Embryonic facial prominence (tissue), 1 donor: ENCODE results near the gene UNK.
"Not testable (repeated sequence)": the region's sequence is repeated elsewhere in the genome, so short reads cannot be mapped to it uniquely, and the experiment has no call there.

Source experiments
- DNase-seq: peaks from one replicate; pipeline ENCODE4 v3.0.0-alpha.2; 2016; ENCODE audit errors: extremely low spot score

UNK gene

GRCh38 chr17:75799402-75799801 is 14.8 kb downstream of the UNK start:
- no peak for DNase-seq

DNA sequence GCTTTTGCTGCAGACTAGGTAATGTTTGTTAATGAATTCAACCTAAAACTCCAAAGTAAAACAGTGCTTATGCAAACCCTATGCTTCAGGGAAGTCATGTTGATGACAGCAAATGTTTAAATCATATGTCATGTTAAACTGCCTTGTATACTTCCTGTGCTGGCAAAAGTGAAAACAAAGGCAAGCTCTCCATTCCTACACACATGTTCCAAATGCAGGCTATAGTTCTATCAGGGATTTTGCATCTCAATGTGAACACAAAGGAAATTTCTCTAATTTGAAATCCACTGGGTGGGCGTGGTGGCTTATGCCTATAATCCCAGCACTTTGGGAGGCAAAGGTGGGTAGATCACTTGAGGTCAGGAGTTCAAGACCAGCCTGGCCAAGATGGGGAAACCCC is 19.3 kb downstream of the UNK start:
- DNase-seq: no peak

DNA sequence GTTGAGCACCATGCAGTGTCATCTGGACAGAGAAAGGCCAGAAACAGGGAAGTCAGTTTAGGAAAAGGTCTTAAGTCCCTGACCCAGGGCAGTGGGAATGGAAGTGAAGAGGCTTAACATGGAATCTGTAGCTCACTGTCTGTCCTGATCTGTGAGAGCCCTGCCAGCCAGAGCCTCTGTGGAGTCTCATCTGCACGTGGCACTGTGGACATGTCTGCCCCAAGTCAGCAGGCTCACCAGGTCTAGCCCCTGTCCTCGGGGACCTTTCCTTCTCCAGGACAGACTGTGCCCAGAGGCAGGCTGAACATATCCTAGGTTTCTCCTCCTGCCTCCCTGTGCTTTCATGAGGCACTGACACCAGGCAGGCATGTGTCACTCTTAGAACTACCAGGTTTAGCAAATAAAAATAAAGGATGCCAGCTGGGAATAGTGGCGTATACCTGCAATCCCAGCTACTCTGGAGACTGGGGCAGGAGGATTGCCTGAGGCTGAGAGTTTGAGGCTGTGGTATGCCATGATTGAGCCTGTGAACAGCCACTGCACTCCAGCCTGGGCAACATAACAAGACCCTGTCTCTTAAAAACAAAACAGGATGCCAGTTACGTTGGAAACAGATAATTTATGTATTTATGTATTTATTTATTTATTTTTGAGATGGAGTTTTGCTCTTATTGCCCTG is 22.4 kb downstream of the UNK start:
- no peak for DNase-seq

DNA sequence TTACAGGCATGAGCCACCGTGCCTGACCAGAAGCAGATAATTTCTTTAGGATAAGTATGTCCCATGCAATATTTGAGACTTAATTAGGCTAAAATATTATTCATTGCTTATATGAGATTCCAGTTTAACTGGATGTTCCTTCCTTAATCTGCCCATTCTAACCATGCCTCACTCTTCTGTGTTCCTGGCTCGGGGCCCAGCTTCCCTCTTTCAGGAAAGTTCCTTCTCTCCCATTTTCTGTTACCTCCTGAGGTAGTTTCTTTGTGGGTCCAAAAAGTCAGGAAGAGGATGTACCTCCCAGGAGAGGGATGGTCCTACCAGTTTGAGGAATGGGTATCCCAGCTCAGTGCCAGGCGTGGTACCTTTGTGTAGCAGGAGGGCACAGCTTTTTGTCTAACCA is 23.3 kb downstream of the UNK start:
- DNase-seq: no peak

GRCh38 chr17:75808549-75808904 is 23.9 kb downstream of the UNK start:
- no peak for DNase-seq

DNA sequence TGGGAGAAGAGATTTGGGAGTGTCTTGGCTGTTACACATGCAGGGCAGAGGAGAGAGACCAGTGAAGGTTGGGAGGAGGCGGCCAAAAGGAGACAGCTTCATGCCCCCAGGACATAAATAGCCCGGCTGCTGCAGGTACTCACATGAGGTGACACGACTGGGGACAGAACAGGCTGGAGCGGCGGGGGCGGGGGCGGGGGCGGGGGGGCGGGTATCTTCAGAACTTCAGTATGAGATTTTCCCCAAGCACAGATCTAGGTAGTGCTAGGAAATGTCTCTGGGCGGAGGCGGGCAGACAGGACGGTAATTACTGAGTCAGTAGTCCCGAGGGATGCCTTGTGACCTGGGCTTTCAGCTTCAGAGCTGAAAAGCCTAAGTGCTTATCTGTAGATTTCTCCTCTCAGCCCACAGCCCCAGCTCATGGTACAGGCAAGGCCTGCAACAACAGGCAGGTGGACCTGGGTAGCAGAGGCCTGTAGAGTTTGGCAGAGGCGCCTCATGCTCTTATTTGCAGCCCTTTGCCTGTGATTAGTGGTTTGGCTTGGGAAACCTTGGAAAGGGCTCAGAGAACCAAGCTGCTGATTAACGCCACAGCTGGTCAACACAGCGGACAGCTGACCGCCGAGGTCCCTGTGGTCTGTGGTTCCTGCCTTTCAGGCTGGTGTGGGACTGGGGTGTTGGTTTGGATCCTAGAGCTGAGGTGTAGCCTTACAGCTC is 24.5 kb downstream of the UNK start:
- DNase-seq: no peak

- DNase-seq: no peak
Measured at GRCh38 chr17:75809631-75810111, 25.1 kb downstream of the UNK start.

DNA sequence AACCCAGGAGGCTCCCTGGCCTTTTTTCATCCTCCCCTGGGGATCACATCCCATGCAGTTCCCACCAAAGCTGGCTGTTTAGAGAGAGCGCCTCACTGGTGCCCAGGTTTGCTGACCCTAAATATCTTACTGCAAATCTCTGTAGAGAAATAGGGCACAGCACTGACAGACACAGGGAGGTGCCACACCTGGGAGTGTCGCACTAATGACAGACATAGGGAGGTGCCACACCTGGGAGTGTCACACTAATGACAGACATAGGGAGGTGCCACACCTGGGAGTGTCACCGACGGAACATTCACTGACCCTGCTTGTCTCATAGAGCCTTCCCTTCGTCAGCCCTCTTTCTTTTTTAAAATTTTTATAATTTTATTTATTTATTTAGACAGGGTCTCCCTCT is 25.6 kb downstream of the UNK start:
- DNase-seq: no peak

- not testable (repeated sequence) for DNase-seq
Measured at GRCh38 chr17:75810756-75811155, 26.1 kb downstream of the UNK start.

GRCh38 chr17:75811174-75811573 is 26.6 kb downstream of the UNK start:
- no peak for DNase-seq

- DNase-seq: no peak
Measured at GRCh38 chr17:75812096-75813013, 27.7 kb downstream of the UNK start.

- DNase-seq: no peak
Measured at GRCh38 chr17:75813081-75814020, 28.7 kb downstream of the UNK start.

GRCh38 chr17:75814021-75814395 is 29.4 kb downstream of the UNK start:
- DNase-seq: no peak

DNA sequence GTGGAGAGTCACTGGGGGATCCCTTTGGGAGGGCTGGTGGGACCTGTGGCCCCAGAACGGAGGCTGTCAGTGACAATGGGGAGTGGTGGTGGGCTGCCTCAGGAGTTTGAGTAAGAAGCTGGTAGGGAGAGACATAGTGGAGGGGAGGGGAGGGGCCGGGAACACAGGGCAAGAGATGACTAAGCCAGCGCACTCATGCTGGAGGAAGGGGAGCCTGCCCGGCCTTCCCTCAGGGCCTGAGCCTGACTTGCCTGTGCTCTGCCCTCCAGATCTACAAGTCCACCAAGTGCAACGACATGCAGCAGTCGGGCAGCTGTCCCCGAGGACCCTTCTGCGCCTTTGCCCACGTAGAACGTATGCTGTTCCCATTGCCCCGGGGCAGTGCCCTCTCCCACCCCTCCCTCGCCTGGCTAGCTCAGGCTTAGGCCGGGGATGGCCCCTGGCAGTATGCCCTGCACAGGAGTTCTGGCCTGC is 30.3 kb downstream of the UNK start:
- DNase-seq: no peak

DNA sequence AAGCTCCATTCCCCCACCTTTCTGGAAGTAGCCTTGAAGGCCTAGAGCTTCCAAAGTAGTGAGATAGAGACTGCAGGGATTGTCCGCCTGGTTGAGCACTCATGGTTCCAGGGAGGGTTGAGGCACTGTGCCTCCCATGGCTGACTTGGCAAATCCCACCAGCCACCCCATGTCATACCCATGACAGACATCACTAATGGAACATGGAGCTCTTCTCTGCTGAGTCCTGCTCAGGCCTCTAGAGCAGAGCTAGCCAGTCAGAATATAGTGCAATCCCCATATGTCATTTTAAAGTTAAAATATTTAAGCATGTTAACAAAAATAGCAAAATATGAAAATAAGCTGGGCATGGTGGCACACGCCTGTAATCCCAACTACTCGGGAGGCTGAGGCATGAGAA is 30.8 kb downstream of the UNK start:
- DNase-seq: no peak

DNA sequence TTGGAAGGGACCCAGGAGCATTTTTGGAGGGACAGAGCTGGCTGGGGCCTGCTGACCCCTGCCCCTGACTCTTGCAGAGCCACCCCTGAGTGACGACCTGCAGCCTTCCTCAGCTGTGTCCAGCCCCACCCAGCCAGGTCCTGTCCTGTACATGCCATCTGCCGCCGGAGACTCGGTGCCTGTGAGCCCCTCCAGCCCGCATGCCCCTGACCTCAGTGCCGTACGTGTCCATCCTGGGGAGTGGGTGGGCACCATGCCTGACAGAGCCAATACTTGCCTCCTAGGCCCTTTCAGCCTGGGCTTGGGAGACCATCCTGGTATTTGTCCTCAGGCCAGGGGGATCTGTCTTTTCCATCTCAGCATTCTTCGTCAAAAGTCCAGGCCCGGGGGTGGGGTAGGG is 32.1 kb downstream of the UNK start:
- DNase-seq: no peak

GRCh38 chr17:75817571-75817970 is 33.0 kb downstream of the UNK start:
- DNase-seq: no peak

DNA sequence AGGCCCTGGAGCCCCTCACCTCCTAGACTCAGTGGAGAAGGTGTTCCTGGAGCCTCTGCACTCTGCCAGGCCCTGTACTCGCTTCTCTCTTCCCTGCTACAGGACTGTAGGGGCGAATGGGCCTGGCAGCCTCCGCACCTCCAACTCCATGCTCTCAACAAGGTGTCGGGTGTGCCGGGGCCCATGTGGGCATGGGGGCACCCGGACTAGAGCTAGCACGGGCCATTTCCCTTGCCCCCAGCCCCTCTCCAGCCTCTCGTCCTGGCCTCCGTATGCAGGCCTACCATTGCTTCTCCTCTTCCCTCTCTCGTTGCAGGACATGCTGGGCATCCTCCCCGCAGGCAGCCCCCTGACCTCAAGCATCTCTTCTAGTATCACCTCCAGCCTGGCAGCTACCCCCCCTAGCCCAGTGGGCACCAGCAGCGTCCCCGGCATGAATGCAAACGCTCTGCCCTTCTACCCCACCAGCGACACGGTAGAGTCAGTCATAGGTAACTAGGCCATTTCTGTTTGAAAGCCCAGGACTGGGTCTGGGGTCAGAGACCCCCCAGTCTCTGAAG is 33.8 kb downstream of the UNK start:
- no peak for DNase-seq

DNA sequence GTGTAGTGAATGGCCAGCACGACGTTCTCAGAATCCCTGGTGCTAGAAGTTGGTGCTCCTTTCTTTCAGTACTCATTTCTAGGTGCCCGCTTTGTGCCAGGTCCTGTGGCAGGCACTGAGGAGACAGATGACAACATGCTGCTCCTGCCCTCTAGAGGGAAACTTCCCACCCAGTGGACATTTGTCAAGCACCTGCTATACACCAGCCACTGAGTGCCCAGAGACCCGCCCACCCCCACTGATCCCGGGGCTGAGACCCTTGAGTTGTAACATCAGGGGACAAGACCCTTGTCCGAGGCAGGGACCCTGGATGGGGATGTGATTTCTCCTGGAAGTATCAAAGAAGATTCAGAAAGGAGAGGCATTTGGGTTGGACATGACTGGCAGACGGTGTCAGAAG is 34.5 kb downstream of the UNK start:
- no peak for DNase-seq

DNA sequence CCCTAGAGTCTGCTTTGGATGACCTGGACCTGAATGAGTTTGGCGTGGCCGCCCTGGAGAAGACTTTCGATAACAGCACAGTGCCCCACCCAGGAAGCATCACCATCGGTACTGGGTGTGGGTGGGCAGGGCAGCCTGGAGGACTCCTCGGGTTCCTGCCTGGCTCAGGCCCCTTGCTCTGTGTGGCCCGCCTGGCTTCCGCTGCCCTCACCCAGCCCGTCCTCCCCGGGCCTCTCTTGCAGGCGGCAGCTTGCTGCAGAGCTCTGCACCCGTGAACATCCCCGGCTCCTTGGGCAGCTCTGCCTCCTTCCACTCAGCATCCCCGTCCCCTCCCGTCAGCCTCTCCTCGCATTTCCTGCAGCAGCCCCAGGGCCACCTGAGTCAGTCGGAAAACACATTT is 35.1 kb downstream of the UNK start:
- DNase-seq: no peak
